Keratinocyte (primary cell): ENCODE data around the gene FHIT. TPM values are rescaled to one million over a fixed set of nuclear protein-coding genes. Genes with fewer than 3 reads are reported as not detected.
"Not testable (repeated sequence)": the region's sequence is repeated elsewhere in the genome, so short reads cannot be mapped to it uniquely, and the experiment has no call there.

Experiments used
- DNase-seq: peaks from one replicate; pipeline ENCODE4 v3.0.0-alpha.2; 2011; ENCODE audit warnings: low read depth, missing footprints, low spot score
- FAIRE-seq: peaks from 2 replicates; lab custom pipeline; 2011; peaks lifted over from hg19 to GRCh38; lab: Jason Lieb, UNC
- H2AFZ ChIP-seq: 2 replicates; pipeline ENCODE4 v1.6.0; 2012; ENCODE audit warnings: low read length, control low read depth, inconsistent platforms; ENCODE audit not compliant: control insufficient read depth
- H3K27ac ChIP-seq: 2 replicates; pipeline ENCODE4 v1.5.1; 2011; ENCODE audit warnings: low read length; ENCODE audit not compliant: control insufficient read depth, insufficient read depth
- H3K27me3 ChIP-seq: 3 replicates; pipeline ENCODE4 v1.6.0; 2011; ENCODE audit warnings: low read length; ENCODE audit not compliant: control insufficient read depth, insufficient read depth; ENCODE audit errors: extremely low read depth
- H3K36me3 ChIP-seq, 2 experiments: 2 replicates in 1 of 2; 3 replicates in 1 of 2; pipeline ENCODE4 v1.5.1; 2011; ENCODE audit warnings: low read length in 2 of 2, mild to moderate bottlenecking in 1 of 2; ENCODE audit not compliant: control insufficient read depth in 2 of 2, insufficient read depth in 2 of 2; ENCODE audit errors: extremely low read depth in 1 of 2
- H3K4me1 ChIP-seq: 3 replicates; pipeline ENCODE4 v1.5.1; 2011; ENCODE audit warnings: low read length; ENCODE audit not compliant: control insufficient read depth, insufficient read depth; ENCODE audit errors: extremely low read depth
- H3K4me2 ChIP-seq: 3 replicates; pipeline ENCODE4 v1.6.0; 2011; ENCODE audit warnings: low read depth, low read length; ENCODE audit not compliant: control insufficient read depth, insufficient read depth; ENCODE audit errors: extremely low read depth
- H3K4me3 ChIP-seq, 3 experiments: fragments of 200-600 bp in 1 of 3; sonication (generic) in 1 of 3; 2 replicates in 2 of 3; 3 replicates in 1 of 3; pipeline ENCODE4 v1.5.1; 2011 to 2016; ENCODE audit warnings: low read length in 3 of 3, mild to moderate bottlenecking in 3 of 3, control low read depth in 2 of 3, inconsistent platforms in 1 of 3, low read depth in 1 of 3, mixed read lengths in 1 of 3, mixed run types in 1 of 3, moderate library complexity in 1 of 3; ENCODE audit not compliant: control insufficient read depth in 2 of 3, insufficient read depth in 2 of 3; ENCODE audit errors: extremely low read depth in 1 of 3
- H3K79me2 ChIP-seq: 2 replicates; pipeline ENCODE4 v1.6.0; 2012; ENCODE audit warnings: low read length; ENCODE audit not compliant: control insufficient read depth, insufficient read depth
- H3K9ac ChIP-seq: 3 replicates; pipeline ENCODE4 v1.6.0; 2011; ENCODE audit warnings: low read length; ENCODE audit not compliant: control insufficient read depth, insufficient read depth; ENCODE audit errors: extremely low read depth
- H3K9me1 ChIP-seq: 3 replicates; pipeline ENCODE4 v1.6.0; 2011; ENCODE audit warnings: low read length; ENCODE audit not compliant: control insufficient read depth, insufficient read depth; ENCODE audit errors: extremely low read depth
- H3K9me3 ChIP-seq: 2 replicates; pipeline ENCODE4 v1.5.1; 2012; ENCODE audit warnings: low read depth, low read length; ENCODE audit not compliant: control insufficient read depth
- H4K20me1 ChIP-seq: 3 replicates; pipeline ENCODE4 v1.6.0; 2011; ENCODE audit warnings: low read length; ENCODE audit not compliant: control insufficient read depth, insufficient read depth; ENCODE audit errors: extremely low read depth
- CTCF ChIP-seq, 3 experiments: IDR thresholded peaks in 1 of 3; conservative IDR thresholded peaks in 1 of 3; optimal IDR thresholded peaks in 1 of 3; 2 replicates in 2 of 3; 3 replicates in 1 of 3; pipeline versions ENCODE3 to v1.5.1; 2011; ENCODE audit warnings: low read length in 3 of 3, mild to moderate bottlenecking in 3 of 3, moderate library complexity in 2 of 3, control low read depth in 1 of 3, inconsistent platforms in 1 of 3; ENCODE audit not compliant: insufficient read depth in 2 of 3; ENCODE audit errors: extremely low read depth in 1 of 3
- EZH2 ChIP-seq: IDR thresholded peaks from one replicate; pipeline ENCODE4 v1.6.1; 2012; ENCODE audit warnings: inconsistent platforms, mild to moderate bottlenecking, low read length, moderate library complexity
- dilution Hi-C: fragments of 300-500 bp; cut with MboI; formaldehyde crosslinking; loops from one replicate; pipeline ENCODE4 v1.7.0; 2020; ENCODE audit warnings: low sequenced_read_pairs; ENCODE audit not compliant: extremely low pct_ligation_motif_present
- polyA plus RNA-seq, 5 experiments: library from polyadenylated mRNA; depleted of rRNA in 3 of 5; stranded (reverse) in 3 of 5; stranded (forward) in 1 of 5; unstranded in 1 of 5; fragments of >200 nt; gene quantifications; 1 replicate in 1 of 5; 2 replicates in 3 of 5; 3 replicates in 1 of 5; pipeline versions ENCODE4 v1.2.1 to v1.2.3, GENCODE V29; 2011 to 2012; ENCODE audit warnings: missing spikeins in 2 of 5, low read depth in 1 of 5, low replicate concordance in 1 of 5

The FHIT gene
- polyA plus RNA-seq, 1 donor (not counting 4 experiments of a cell fraction or from before 2014, with no cell fraction given) = 2.2 TPM

DNA sequence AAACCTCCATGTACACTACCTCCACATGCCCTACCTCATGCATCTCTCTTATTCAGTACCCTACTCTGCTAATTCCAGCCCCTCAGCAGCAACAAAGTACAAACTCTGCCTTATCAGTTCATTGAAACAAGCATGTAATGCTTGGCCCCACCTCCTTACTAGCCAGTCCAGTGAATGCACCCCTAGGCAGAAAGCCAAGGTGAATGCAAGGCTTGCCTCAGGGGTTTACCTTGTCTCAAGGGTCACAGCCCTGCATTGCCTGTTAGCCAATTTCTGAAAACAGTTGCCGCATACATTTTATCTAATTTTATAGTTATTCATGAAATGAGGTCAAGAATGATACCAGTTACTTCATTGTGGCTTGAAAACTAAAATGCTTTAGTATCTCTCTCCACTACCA lies 576.4 kb downstream of the FHIT start:
- H3K9me1 ChIP-seq = no peaks in the 10 kb centered on the region
- no peaks in the 10 kb centered on the region for H3K79me2 ChIP-seq
- H3K9me3 ChIP-seq = no peaks in the 10 kb centered on the region
- no peaks in the 10 kb centered on the region for H4K20me1 ChIP-seq
- H3K4me3 ChIP-seq = no peak overlapping the region
- H3K36me3 ChIP-seq = no peaks in the 10 kb centered on the region
- no peak for TF ChIP-seq EZH2
- TF ChIP-seq CTCF (optimal IDR thresholded peaks at IDR 0.05 in 1 of 3, IDR thresholded peaks at IDR 0.05 in 1 of 3, conservative IDR thresholded peaks at IDR 0.05 in 1 of 3; ENCODE audit: extremely low read depth in 1 of 3, insufficient read depth in 2 of 3, low read length in 3 of 3) = no peak
- no peaks in the 10 kb centered on the region for H3K4me1 ChIP-seq
- no peaks in the 10 kb centered on the region for H3K27me3 ChIP-seq
- dilution Hi-C loops = no loop called here
- no peak overlapping the region for H3K4me2 ChIP-seq
- H3K27ac ChIP-seq = no peak overlapping the region
- H3K9ac ChIP-seq = no peak overlapping the region
- DNase-seq (no peak), FAIRE-seq (no peak)
- no peak overlapping the region for H2AFZ ChIP-seq

GRCh38 chr3:60673123-60673522 lies 578.1 kb downstream of the FHIT start:
- Histone ChIP-seq H3K36me3 (no peaks in the 10 kb centered on the region), H3K9me1 (no peaks in the 10 kb centered on the region), H3K79me2 (no peaks in the 10 kb centered on the region), H3K9ac (no peak overlapping the region), H3K27ac (no peak overlapping the region), H3K4me2 (no peak overlapping the region), H3K4me1 (no peaks in the 10 kb centered on the region), H3K9me3 (no peaks in the 10 kb centered on the region), H3K27me3 (no peaks in the 10 kb centered on the region), H3K4me3 (no peak overlapping the region), H4K20me1 (no peaks in the 10 kb centered on the region), H2AFZ (no peak overlapping the region)
- DNase-seq (no peak), FAIRE-seq (no peak)
- TF ChIP-seq EZH2 (no peak), CTCF (optimal IDR thresholded peaks at IDR 0.05 in 1 of 3, IDR thresholded peaks at IDR 0.05 in 1 of 3, conservative IDR thresholded peaks at IDR 0.05 in 1 of 3; ENCODE audit: extremely low read depth in 1 of 3, insufficient read depth in 2 of 3, low read length in 3 of 3) (no peak)
- dilution Hi-C loops = no loop called here

GRCh38 chr3:60672337-60672736 lies 578.9 kb downstream of the FHIT start:
- H3K27ac ChIP-seq, FAIRE-seq, dilution Hi-C loops: not testable (repeated sequence)

More at GRCh38 chr3:60672337-60672736, 578.9 kb downstream of the FHIT start:
- not testable (repeated sequence) for H4K20me1 ChIP-seq, DNase-seq, H2AFZ ChIP-seq, H3K27me3 ChIP-seq, H3K4me3 ChIP-seq, H3K9me1 ChIP-seq, H3K9me3 ChIP-seq, H3K36me3 ChIP-seq, H3K9ac ChIP-seq, H3K79me2 ChIP-seq, H3K4me2 ChIP-seq, H3K4me1 ChIP-seq
